ENCODE results near the gene CLN6. TPM values are rescaled to one million over a fixed set of nuclear protein-coding genes. Genes with fewer than 3 reads are reported as not detected.

CLN6 gene
- total and polyA plus RNA-seq, 9 of the 15 experiments (the other 6 are each of a cell fraction or from before 2014, with no cell fraction given): 0.71 to 53.3 (median 39.3) TPM

DNA sequence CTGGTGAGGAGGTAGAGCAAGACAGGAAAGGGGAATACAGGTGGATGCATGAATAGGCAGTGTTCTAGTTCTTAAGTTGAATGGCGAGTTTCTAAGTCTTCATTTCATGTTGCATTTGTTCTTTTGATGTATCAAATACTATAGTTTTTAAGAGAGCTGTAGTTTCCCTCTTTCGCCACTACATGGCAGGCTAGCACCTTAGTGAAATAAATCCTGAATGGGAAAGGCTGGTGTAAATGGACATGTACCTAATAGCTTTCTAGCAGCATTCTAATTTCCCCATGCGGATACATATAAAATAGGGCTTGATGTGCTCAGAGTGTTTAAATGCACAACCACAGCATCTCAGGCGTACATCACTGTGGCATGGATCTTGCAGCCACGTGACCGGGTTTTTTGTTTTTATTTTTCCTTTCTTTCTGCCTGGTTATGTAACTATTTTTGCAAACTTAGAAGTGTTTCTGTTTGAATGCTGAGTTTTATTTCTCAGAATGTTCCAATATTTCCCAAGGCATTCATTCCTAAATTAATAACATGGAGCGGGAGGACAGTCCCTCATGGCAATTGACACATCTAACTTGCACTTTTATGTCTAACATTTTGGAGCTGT is 23.5 kb upstream of the CLN6 start:
- Histone ChIP-seq H3K9me3 (replicated peaks; ENCODE audit: control insufficient read depth, insufficient read depth, low read depth, low read length) (no peaks in the 10 kb centered on the region), H3K4me3 (no peak overlapping the region), H3K27ac (ENCODE audit: extremely low read depth, low read depth, low read length) (no peak overlapping the region), H3K79me2 (ENCODE audit: control insufficient read depth, insufficient read depth, low read length) (no peaks in the 10 kb centered on the region), H2AFZ (ENCODE audit: low read depth, low read length) (no peak overlapping the region), H3K36me3 (ENCODE audit: control insufficient read depth, insufficient read depth, low read length) (no peaks in the 10 kb centered on the region), H4K20me1 (replicated peaks; ENCODE audit: control insufficient read depth, insufficient read depth, low read length) (no peaks in the 10 kb centered on the region), H3K4me1 (replicated peaks in 1 of 2; ENCODE audit: control insufficient read depth in 2 of 2, insufficient read depth in 2 of 2, low read length in 2 of 2) (peaks cover 0 to 12% of the 10 kb centered on the region in 2 experiments; a peak in 3 of 5 replicates), H3K9ac (ENCODE audit: insufficient read depth in 1 of 2, low read depth in 2 of 2, low read length in 2 of 2) (no peak overlapping the region), H3K27me3 (ENCODE audit: control insufficient read depth in 2 of 2, insufficient read depth in 2 of 2, low read length in 2 of 2) (peaks cover 12 to 19% of the 10 kb centered on the region in 2 experiments), H3K9me1 (ENCODE audit: control insufficient read depth, insufficient read depth, low read length) (no peaks in the 10 kb centered on the region), H3K4me2 (ENCODE audit: insufficient read depth, low read length) (0 out of 2 replicates have a peak overlapping the region, but pooled peaks have one; percentile 11)
- in situ Hi-C loops (cut with MboI) (no loop called here), intact Hi-C loops (cut with micrococcal nuclease) (loop anchor here (1.0 to 5.0 kb wide), 3 partner anchors 53 to 284 kb away; no protein-coding TSS in a partner anchor)
- ATAC-seq (peak; percentile 90), DNase-seq (ENCODE audit: extremely low read depth in 1 of 4, low spot score in 3 of 4) (peak; percentile 43 to 77 (median 55)), FAIRE-seq (peak; percentile 74)
- BruUV-seq (replicated peaks): no TSS peak
- WGBS (ENCODE audit: insufficient coverage, low coverage, missing lambda C conversion rate): 3% methylated on average over 7 of the region's 7 CpGs
- ChIA-PET POLR2A (interaction anchor here (0.6 to 1.9 kb wide), 10 partner anchors 9 to 832 kb away, joined by 3 to 8 read pairs (median 4); partner anchors contain the start of gene FEM1B), CTCF (ENCODE audit: low intra/inter-chr PET ratio) (interaction anchor here (0.7 to 3.2 kb wide), 3 partner anchors 53 to 139 kb away, joined by 3 to 28 read pairs (median 4); no protein-coding TSS in a partner anchor)
- TF ChIP-seq, protein P1, sequence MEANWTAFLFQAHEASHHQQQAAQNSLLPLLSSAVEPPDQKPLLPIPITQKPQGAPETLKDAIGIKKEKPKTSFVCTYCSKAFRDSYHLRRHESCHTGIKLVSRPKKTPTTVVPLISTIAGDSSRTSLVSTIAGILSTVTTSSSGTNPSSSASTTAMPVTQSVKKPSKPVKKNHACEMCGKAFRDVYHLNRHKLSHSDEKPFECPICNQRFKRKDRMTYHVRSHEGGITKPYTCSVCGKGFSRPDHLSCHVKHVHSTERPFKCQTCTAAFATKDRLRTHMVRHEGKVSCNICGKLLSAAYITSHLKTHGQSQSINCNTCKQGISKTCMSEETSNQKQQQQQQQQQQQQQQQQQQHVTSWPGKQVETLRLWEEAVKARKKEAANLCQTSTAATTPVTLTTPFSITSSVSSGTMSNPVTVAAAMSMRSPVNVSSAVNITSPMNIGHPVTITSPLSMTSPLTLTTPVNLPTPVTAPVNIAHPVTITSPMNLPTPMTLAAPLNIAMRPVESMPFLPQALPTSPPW (CRISPR knock-in tag; IDR thresholded peaks at IDR 0.05): no peak
- TF ChIP-seq RAD21 (CRISPR knock-in tag; conservative IDR thresholded peaks at IDR 0.05 in 1 of 2, IDR thresholded peaks at IDR 0.05 in 1 of 2): peak; percentile 73 to 87
- TF ChIP-seq KLF13 (tag; IDR thresholded peaks at IDR 0.05; ENCODE audit: borderline replicate concordance, low read depth): no peak
- peak; percentile 50; the same call in 1 of the 2 replicates for TF ChIP-seq SMC3 (conservative IDR thresholded peaks at IDR 0.05; ENCODE audit: insufficient read depth, low read depth, low read length)
- TF ChIP-seq, protein P2, sequence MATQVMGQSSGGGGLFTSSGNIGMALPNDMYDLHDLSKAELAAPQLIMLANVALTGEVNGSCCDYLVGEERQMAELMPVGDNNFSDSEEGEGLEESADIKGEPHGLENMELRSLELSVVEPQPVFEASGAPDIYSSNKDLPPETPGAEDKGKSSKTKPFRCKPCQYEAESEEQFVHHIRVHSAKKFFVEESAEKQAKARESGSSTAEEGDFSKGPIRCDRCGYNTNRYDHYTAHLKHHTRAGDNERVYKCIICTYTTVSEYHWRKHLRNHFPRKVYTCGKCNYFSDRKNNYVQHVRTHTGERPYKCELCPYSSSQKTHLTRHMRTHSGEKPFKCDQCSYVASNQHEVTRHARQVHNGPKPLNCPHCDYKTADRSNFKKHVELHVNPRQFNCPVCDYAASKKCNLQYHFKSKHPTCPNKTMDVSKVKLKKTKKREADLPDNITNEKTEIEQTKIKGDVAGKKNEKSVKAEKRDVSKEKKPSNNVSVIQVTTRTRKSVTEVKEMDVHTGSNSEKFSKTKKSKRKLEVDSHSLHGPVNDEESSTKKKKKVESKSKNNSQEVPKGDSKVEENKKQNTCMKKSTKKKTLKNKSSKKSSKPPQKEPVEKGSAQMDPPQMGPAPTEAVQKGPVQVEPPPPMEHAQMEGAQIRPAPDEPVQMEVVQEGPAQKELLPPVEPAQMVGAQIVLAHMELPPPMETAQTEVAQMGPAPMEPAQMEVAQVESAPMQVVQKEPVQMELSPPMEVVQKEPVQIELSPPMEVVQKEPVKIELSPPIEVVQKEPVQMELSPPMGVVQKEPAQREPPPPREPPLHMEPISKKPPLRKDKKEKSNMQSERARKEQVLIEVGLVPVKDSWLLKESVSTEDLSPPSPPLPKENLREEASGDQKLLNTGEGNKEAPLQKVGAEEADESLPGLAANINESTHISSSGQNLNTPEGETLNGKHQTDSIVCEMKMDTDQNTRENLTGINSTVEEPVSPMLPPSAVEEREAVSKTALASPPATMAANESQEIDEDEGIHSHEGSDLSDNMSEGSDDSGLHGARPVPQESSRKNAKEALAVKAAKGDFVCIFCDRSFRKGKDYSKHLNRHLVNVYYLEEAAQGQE (IDR thresholded peaks at IDR 0.05; ENCODE audit: borderline replicate concordance): peak; percentile 74; the same call in 1 of the 2 replicates
- TF ChIP-seq, protein P2 (CRISPR knock-in tag; IDR thresholded peaks at IDR 0.05; ENCODE audit: low read depth): no peak
- no peak for TF ChIP-seq OTX1 (CRISPR knock-in tag; IDR thresholded peaks at IDR 0.05)
- TF ChIP-seq KLF16 (IDR thresholded peaks at IDR 0.05): peak; percentile 43; the same call in 1 of the 2 replicates
- 0 out of 2 replicates have a peak, but pooled peaks have one; percentile 46 for TF ChIP-seq ARID2 (IDR thresholded peaks at IDR 0.05)
